Cerebellar nuclear complex (tissue), 1 donor: ENCODE measurements around the gene NAA50.

ENCODE experiments used
- DNase-seq, 2 experiments: peaks; one replicate each; lab custom pipeline; 2025; lab: John Stamatoyannopoulos, UW

NAA50 gene

GRCh38 chr3:113685124-113685523 is 60.9 kb downstream of the NAA50 start:
- no peak for DNase-seq

- DNase-seq = no peak
Observed at GRCh38 chr3:113684271-113684819, 61.7 kb downstream of the NAA50 start.

DNA sequence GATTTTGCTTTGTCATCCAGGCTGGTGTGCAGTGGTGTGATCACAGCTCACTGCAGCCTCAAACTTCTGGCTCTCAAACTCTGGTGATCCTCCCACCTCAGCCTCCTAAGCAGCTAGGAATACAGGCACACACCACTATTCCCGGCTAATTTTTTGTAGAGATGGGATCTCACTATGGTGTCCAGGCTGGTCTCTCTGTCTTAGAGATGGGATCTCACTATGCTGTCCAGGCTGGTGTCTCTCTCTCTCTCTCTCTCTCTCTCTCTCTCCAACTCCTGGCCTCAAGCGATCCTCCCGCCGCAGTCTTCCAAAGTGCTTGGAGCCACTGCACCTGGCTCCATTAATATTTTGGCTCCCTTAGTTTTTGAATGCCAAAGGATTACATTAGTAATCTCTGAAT is 67.3 kb downstream of the NAA50 start:
- no peak for DNase-seq

GRCh38 chr3:113677737-113678136 is 68.3 kb downstream of the NAA50 start:
- no peak for DNase-seq

DNA sequence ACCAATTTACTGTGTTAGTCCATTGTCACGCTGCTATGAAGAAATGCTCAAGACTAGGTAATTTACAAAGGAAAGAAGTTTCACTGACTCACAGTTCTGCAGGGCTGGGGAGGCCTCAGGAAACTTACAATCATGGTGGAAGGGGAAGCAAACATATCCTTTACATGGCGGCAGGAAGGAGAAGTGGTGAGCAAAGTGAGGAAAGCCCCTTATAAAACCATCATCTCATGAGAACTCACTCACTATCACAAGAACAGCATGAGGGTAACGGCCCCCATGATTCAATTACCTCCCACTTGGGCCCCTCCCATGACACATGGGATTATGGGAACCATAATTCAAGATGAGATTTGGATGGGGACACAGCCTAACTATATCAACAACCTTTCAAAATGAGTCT is 69.8 kb downstream of the NAA50 start:
- no peak for DNase-seq

DNA sequence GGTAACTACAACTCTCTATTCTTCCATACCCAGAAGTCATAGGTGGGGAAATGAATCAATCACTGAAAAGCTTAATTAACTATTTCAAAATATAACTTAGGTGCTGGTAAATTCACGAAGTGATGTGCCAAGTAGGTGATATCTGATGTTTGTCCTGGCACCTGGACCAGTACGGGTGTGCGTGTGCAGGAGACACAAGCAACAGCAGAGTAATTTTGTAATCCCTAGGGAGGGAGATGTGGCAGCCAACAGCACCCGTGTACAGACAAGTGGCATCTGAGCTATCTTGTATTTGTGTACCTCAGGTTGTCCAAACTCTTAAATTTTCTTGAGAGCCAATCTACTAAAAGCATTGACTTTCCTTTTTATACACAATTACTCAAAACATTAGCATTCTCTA is 72.5 kb downstream of the NAA50 start:
- DNase-seq = no peak

GRCh38 chr3:113668015-113668414 is 78.0 kb downstream of the NAA50 start:
- DNase-seq = no peak
